Stimulated activated naive CD8-positive, alpha-beta T cell treated with anti-CD3 and anti-CD28 coated beads, Interleukin-15, amount 100 ng/mL, for 72 hours (primary cell): Measurements from ENCODE around the gene APBB3.
"Not testable (repeated sequence)": the region's sequence is repeated elsewhere in the genome, so short reads cannot be mapped to it uniquely, and the experiment has no call there.

Experiments
- ATAC-seq: fragments of 150-1000 bp; cut with Tn5 transposase; 2 replicates; pipeline ENCODE4 v1.10.0; 2021; ENCODE audit warnings: mild to moderate bottlenecking, moderate library complexity
- DNase-seq, 2 donors: peaks; one replicate each; pipeline ENCODE4 v3.0.0; 2021 to 2022
- H3K27ac Mint-ChIP-seq, 2 donors: one replicate each; pipeline ENCODE4 v1.8.0; 2022; ENCODE audit warnings: mild to moderate bottlenecking in 2 of 2, mixed read lengths in 2 of 2, moderate library complexity in 2 of 2
- H3K27me3 Mint-ChIP-seq: one replicate; pipeline ENCODE4 v1.8.0; 2022; ENCODE audit warnings: mixed read lengths
- H3K4me1 Mint-ChIP-seq: one replicate; pipeline ENCODE4 v1.8.0; 2022; ENCODE audit warnings: mild to moderate bottlenecking, mixed read lengths
- H3K4me3 Mint-ChIP-seq, 2 donors: one replicate each; pipeline ENCODE4 v1.8.0; 2022; ENCODE audit warnings: mild to moderate bottlenecking in 2 of 2, mixed read lengths in 2 of 2, moderate library complexity in 1 of 2
- H3K9me3 Mint-ChIP-seq, 2 donors: one replicate each; pipeline ENCODE4 v1.8.0; 2022; ENCODE audit warnings: mixed read lengths in 2 of 2

The APBB3 gene

DNA sequence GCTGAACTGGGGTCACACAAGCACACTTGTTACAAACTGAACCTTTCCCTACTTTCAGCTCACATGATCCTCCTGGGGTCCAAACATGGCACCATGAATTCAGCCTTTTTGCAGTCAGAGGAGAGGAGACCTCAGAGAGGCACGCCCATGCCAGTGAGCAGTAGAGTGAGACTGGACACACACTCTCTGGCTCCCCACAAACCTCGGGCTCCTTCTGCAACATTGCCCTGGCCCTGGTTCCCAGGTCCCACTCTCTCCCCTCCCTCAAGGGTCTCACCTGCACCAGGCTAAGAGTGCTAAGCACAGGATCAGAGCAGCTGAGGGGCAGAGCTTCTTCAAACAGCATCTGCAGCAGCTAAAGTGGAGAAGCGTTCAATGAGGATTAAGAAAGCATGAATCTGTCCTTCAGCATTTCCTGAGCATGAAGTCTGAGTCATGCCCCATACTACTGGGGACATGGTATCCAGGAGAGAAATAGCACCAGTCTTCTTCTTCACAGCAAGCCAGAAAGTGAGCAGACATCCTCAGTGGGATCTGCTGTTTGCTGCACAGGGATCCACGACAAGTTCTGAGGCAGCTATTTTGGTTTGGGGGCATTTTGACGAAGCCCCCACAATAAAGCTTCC lies 27.5 kb upstream of the APBB3 start:
- no peak overlapping the region for H3K27ac Mint-ChIP-seq
- no peak for DNase-seq
- H3K9me3 Mint-ChIP-seq: no peaks in the 10 kb centered on the region
- H3K27me3 Mint-ChIP-seq: no peaks in the 10 kb centered on the region
- ATAC-seq: no peak
- peaks cover 8% of the 10 kb centered on the region for H3K4me1 Mint-ChIP-seq
- no peak overlapping the region for H3K4me3 Mint-ChIP-seq

DNA sequence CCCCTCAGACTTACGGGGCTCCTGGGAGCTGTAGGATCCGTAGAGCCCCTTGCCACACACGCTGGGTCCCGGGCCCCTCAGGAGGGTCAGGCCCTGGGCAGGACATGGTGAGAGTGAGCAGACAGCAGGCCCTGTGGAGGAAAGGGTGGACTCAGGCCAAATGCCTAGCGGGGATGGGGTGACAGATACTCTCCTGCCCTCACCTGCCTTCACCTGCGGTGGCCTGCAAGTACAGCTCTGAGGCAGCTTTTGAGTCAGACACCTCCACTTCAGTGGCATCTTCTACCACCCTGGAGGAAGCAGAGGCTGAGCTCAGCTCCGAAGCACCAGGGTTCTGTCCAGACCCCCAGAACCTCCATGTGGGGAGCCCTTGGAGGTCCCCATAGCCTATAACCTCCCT lies 26.5 kb upstream of the APBB3 start:
- H3K27ac Mint-ChIP-seq: no peak overlapping the region
- DNase-seq (no peak), ATAC-seq (no peak)
- H3K4me3 Mint-ChIP-seq: no peak overlapping the region
- no peaks in the 10 kb centered on the region for H3K9me3 Mint-ChIP-seq
- peaks cover 7% of the 10 kb centered on the region for H3K4me1 Mint-ChIP-seq
- H3K27me3 Mint-ChIP-seq: no peaks in the 10 kb centered on the region

DNA sequence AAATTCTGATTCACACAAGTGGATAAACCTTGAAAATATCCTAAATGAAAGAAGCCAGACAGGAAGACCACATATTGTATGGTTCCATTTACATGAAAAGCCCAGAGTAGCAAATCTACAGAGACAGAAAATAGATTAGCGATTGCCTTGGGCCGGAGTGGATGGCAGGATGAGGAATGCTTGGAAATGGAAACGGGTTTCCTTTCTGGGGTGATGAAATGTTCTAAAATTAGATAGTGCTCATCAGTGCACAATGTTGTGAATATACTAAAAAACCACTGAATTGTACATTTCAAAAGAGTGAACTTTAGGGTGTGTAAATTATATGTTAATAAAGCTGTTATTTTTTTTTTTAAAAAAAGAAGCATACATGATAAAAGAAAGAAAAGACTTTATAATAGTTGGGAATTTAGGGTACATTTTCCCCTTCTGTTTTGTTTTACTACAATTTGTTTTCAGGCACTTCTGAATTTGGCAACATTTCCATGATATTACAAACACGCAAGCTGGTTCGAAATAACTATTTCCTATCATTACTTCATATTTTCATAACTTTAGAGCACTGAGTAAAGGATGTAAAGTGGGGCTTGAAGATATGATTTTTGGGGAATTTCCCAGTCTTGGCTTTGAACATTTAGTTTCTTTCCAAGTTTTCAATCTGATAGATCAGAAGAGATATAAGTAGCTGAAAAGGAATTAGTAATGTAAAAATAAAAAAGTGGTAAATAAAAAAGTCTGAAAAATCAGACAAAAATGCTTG lies 24.1 kb upstream of the APBB3 start:
- Mint-ChIP-seq H3K4me3 (no peak overlapping the region), H3K4me1 (no peaks in the 10 kb centered on the region), H3K27me3 (peaks cover 2% of the 10 kb centered on the region), H3K27ac (no peak overlapping the region), H3K9me3 (no peaks in the 10 kb centered on the region)
- no peak for DNase-seq
- no peak for ATAC-seq

DNA sequence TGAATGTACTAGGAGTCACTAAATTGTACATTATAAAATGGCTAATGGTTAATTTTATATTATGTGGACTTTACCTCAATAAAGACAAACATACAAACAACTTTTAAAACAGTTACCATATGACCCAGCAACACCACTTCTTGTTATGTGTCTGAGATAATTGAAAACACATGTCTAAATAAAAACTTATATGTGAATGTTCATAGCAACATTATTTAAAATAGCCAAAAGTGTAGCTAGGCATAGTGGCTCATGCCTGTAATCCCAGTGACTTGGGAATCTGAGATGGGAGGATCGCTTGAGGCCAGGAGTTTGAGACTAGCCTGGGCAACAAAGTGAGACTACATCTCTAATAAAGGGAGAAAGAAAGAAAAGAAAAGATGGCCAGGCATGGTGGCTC lies 23.1 kb upstream of the APBB3 start:
- DNase-seq: no peak
- H3K27ac Mint-ChIP-seq: no peak overlapping the region
- no peak overlapping the region for H3K4me3 Mint-ChIP-seq
- H3K27me3 Mint-ChIP-seq: peaks cover 8% of the 10 kb centered on the region
- no peaks in the 10 kb centered on the region for H3K4me1 Mint-ChIP-seq
- ATAC-seq: no peak
- H3K9me3 Mint-ChIP-seq: no peaks in the 10 kb centered on the region

DNA sequence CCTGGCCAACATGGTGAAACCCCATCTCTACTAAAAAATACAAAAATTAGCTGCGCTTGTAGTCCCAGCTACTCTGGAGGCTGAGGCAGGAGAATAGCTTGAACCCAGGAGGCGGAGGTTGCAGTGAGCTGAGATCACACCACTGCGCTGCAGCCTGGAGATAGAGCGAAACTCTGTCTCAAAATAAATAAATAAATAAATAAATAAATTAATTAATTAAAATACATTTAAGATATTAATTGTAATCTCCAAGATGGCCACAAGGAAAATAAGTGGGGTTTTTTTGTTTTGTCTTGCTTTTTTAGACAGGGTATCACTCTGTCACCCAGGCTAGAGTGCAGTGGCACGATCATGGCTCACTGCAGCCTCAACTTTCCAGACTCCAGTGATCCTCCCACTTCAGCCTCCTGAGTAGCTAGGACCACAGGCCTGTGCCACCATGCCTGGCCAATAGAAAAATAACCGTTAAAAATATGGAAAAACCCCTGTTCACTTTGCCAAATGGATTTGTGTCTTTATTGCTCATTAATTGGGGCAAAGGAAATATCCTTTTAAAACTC lies 14.9 kb upstream of the APBB3 start:
- H3K27me3 Mint-ChIP-seq, H3K27ac Mint-ChIP-seq, ATAC-seq, H3K4me1 Mint-ChIP-seq, H3K9me3 Mint-ChIP-seq, DNase-seq, H3K4me3 Mint-ChIP-seq: not testable (repeated sequence)

DNA sequence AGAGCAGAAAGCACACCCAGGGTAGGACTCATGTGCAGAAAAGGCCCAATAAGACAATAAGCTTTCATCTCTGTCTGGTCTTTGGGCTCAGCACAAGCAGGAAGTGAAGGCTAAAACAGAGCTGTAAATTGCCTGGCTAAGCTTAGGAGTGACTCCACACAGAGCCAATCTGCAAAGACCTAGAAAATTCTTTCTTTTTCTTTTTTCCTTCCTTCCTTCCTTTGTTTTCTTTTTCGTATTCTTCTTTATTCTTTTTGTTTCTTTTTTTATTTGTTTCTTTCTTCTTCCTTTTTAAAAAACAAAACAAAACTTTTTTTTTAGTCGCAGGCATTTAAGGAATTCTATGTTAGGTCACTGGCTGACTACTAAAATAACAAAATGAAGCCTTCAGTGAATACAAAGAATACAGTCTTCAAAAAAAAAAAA lies 12.4 kb upstream of the APBB3 start:
- H3K27ac Mint-ChIP-seq: peak overlapping the region in 1 of 2 donors; percentile 19
- no peaks in the 10 kb centered on the region for H3K9me3 Mint-ChIP-seq
- DNase-seq: no peak
- no peaks in the 10 kb centered on the region for H3K27me3 Mint-ChIP-seq
- no peak for ATAC-seq
- H3K4me3 Mint-ChIP-seq: no peak overlapping the region
- no peaks in the 10 kb centered on the region for H3K4me1 Mint-ChIP-seq

DNA sequence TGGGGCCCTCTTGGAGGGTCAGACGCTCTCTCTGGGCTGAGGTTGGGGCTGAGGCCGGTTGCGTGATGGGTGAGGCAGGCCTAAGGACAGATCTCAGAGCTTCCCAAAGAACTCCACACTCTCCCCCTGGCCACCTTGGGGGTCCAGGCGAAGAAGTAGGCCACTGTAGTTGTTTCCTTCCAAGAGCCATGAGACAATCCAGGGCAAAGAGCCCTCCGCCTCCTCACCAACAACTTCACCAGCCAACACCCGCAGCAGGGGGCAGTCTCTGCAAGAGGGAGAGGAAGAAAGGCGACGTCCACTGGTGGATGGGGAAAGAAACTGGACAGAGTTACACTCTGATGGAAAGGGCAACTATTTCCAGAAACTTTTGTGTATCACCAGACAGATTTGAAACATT lies 10.9 kb upstream of the APBB3 start:
- no peak for ATAC-seq
- no peak for DNase-seq
- no peak overlapping the region for H3K27ac Mint-ChIP-seq

DNA sequence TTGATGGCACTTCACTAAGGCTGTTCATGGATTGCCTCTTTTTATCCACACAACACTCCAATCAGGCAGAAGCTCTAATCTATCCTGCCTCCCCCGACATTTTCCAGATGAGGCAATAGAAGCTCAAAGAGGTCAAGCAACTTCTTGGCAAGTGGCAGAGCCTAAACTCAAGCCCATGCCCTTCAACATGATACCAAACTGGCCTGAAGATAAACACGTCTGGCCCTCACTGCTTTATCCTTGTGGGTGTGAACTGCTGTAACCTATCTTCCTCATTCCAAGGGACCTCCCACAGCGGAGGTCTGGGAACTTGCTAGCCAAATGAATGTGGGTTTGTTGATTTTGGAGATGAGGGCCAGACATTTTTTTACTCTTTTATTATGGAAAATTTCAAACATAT lies 9.8 kb upstream of the APBB3 start:
- no peak overlapping the region for H3K4me3 Mint-ChIP-seq
- H3K27me3 Mint-ChIP-seq: no peaks in the 10 kb centered on the region
- no peak for ATAC-seq
- DNase-seq: no peak
- peaks cover 12% of the 10 kb centered on the region for H3K4me1 Mint-ChIP-seq
- H3K27ac Mint-ChIP-seq: no peak overlapping the region
- no peaks in the 10 kb centered on the region for H3K9me3 Mint-ChIP-seq

More for the DNA sequence above, 10.9 kb upstream of the APBB3 start:
- Mint-ChIP-seq H3K9me3 (no peaks in the 10 kb centered on the region), H3K4me1 (peaks cover 2% of the 10 kb centered on the region), H3K4me3 (no peak overlapping the region), H3K27me3 (no peaks in the 10 kb centered on the region)

DNA sequence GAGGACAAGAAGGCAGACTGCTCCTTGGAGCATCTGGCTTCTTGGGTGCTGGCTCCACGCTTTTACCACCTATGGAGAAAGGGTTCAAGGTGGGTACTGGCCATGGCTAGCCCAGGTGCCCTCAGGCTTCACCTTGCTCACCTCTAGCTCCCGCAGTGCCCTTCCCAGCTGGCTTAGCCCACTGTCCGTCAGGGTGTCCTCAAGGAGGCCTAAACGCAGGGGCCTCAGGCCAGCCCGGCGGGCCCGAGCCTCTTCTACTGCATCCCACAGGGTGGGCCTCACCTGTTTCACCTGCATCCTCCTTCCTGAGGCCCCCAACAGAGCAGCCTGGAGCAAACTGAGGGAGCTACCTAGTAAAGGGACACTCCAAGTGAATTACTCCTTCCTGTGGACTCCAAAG lies 9.3 kb upstream of the APBB3 start:
- H3K27ac Mint-ChIP-seq: no peak overlapping the region
- no peaks in the 10 kb centered on the region for H3K27me3 Mint-ChIP-seq
- H3K4me3 Mint-ChIP-seq: no peak overlapping the region
- H3K4me1 Mint-ChIP-seq: peaks cover 17% of the 10 kb centered on the region
- DNase-seq (no peak), ATAC-seq (no peak)
- H3K9me3 Mint-ChIP-seq: no peaks in the 10 kb centered on the region

DNA sequence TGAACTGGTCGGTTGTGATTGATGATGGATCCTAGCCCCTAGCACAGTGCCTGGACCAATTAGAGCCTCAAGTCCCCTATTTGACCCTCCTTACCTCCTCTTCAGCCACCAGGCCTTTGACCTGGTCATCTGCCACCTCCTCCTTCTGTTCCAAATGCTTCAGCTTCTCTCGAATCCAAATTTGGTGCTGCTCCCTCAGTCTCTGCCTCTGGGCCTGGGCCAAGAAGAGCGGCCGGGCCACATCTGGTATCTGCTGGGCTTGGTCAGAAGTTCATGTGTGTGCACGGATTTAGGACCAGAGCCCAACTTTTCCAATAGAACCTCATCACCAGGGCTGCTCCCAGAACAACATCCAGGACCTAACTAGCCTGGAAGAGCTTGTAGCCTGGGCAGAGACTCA lies 6.7 kb upstream of the APBB3 start:
- no peak overlapping the region for H3K4me3 Mint-ChIP-seq
- no peak for ATAC-seq
- DNase-seq: no peak
- H3K9me3 Mint-ChIP-seq: no peaks in the 10 kb centered on the region
- peak overlapping the region in 1 of 2 donors; percentile 82 for H3K27ac Mint-ChIP-seq
- peaks cover 43% of the 10 kb centered on the region for H3K4me1 Mint-ChIP-seq
- H3K27me3 Mint-ChIP-seq: no peaks in the 10 kb centered on the region

DNA sequence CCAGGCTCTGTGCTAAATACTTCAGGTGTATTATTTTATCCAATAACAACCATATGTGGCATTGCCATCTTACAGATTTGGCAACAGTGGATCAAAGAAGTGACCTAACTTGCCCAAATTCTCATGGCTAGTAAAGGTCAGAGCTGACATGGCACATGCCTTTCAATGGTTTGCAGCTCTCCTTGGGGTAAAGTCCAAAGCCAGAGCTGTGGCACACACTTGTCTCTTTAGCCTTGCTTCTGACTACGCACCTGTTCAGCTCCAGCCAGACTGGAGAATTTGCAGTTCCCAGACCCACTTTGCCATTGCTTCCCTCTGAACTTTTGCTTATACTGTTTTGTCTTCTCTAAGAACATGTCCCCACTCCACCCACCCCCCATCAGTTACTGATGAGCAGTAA lies 6.1 kb upstream of the APBB3 start:
- H3K27ac Mint-ChIP-seq: peak overlapping the region; percentile 59 to 93
- peaks cover 49% of the 10 kb centered on the region for H3K4me1 Mint-ChIP-seq
- H3K9me3 Mint-ChIP-seq: no peaks in the 10 kb centered on the region
- ATAC-seq (no peak), DNase-seq (no peak)
- no peak overlapping the region for H3K4me3 Mint-ChIP-seq
- H3K27me3 Mint-ChIP-seq: no peaks in the 10 kb centered on the region

DNA sequence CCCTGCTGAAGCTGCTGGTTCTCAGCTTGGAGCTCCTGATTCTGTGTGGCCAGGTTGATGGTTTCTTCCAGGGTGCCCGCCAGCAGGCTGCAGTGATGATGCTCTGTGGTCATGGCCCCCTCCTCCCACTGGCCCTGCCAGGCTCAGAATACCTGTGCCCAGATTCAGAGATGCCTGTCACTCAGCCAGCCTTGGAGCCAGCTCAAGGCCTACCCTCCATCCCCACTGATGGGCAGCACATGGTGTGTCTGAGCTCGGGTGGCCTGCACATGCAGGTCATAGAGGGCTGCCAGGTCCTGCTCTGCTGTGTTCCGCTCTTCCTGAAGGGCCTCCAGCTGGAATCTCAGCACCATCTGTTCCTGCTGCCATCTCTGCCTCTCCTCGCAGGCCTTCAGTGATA lies 5.7 kb upstream of the APBB3 start:
- H3K4me1 Mint-ChIP-seq: peaks cover 50% of the 10 kb centered on the region
- H3K27ac Mint-ChIP-seq: peak overlapping the region; percentile 59 to 93
- no peak overlapping the region for H3K4me3 Mint-ChIP-seq

DNA sequence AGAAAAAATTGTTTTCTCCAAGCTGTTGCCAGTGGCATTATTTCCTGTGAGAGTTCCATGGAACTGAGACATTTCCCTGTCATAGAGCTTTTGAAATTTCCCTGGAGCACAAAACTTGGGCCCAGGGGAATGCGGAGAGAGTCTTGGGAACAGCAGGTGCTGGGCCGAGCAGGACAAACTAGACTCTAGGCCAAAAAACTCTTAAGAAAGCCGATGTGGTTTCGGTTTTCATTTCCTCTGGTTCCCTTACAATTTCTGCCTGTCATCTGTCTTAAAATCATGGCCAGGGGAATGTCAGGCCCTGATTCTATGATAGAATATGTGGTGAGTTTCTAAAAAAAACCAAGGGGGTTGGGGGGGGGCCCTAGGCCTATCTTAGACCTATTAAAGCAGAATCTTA lies 4.8 kb upstream of the APBB3 start:
- DNase-seq (no peak), ATAC-seq (no peak)
- Mint-ChIP-seq H3K27me3 (no peaks in the 10 kb centered on the region), H3K27ac (peak overlapping the region; percentile 96 to 97), H3K4me1 (peaks cover 53% of the 10 kb centered on the region), H3K9me3 (no peaks in the 10 kb centered on the region), H3K4me3 (peak overlapping the region; percentile 60 to 71)

More for the DNA sequence above, 5.7 kb upstream of the APBB3 start:
- H3K27me3 Mint-ChIP-seq: no peaks in the 10 kb centered on the region
- DNase-seq (no peak), ATAC-seq (no peak)
- no peaks in the 10 kb centered on the region for H3K9me3 Mint-ChIP-seq

DNA sequence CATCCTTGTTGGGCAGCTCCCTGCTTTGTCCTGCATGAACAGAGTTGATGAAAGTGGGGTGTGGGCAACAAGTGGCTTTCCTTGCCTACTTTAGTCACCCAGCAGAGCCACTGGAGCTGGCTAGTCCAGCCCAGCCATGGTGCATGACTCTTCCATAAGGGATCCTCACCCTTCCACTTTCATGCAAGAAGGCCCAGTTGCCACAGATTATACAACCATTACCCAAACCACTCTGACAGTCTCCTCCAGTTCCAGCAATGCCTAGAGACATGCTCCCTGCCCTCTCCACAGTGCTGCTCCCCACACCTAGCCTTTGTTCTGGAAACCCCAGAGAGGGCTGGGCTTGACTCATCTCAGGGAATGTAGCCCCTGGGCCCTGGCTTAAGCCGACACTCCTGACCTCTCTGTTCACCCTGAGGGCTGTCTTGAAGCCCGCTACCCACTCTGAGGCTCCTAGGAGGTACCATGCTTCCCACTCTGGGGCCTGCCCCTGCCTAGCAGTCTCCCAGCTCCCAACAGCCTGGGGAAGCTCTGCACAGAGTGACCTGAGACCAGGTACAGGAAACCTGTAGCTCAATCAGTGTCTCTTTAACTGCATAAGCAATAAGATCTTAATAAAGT lies 4.2 kb upstream of the APBB3 start:
- H3K27ac Mint-ChIP-seq: peak overlapping the region; percentile 96 to 97
- H3K4me3 Mint-ChIP-seq: peak overlapping the region; percentile 60 to 71
- peaks cover 59% of the 10 kb centered on the region for H3K4me1 Mint-ChIP-seq
- no peaks in the 10 kb centered on the region for H3K9me3 Mint-ChIP-seq
- H3K27me3 Mint-ChIP-seq: no peaks in the 10 kb centered on the region
- no peak for DNase-seq
- ATAC-seq: no peak

DNA sequence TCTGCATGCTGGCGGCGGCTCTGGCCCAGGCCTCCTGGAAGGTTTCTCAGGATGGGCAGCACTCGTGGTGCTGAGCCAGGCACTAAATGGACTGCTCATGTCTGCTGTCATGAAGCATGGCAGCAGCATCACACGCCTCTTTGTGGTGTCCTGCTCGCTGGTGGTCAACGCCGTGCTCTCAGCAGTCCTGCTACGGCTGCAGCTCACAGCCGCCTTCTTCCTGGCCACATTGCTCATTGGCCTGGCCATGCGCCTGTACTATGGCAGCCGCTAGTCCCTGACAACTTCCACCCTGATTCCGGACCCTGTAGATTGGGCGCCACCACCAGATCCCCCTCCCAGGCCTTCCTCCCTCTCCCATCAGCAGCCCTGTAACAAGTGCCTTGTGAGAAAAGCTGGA lies 3.5 kb upstream of the APBB3 start:
- Mint-ChIP-seq H3K27ac (peak overlapping the region in 1 of 2 donors; percentile 83), H3K9me3 (no peaks in the 10 kb centered on the region), H3K27me3 (no peaks in the 10 kb centered on the region), H3K4me1 (peaks cover 66% of the 10 kb centered on the region), H3K4me3 (peak overlapping the region; percentile 2 to 11)
- no peak for DNase-seq
- no peak for ATAC-seq
